ENCODE data around the gene PPP4R2. TPM values are rescaled to one million over a fixed set of nuclear protein-coding genes. Genes with fewer than 3 reads are reported as not detected.

Gene PPP4R2
- total RNA-seq, 4 donors from 2014 or later, result 39.9 to 49.6 (median 44.2) TPM

- Histone ChIP-seq H3K9me3 (no peaks in the 10 kb centered on the region), H3K36me3 (no peaks in the 10 kb centered on the region), H3K27ac (no peak overlapping the region), H3K27me3 (no peaks in the 10 kb centered on the region), H3K4me3 (no peak overlapping the region), H3K4me1 (no peaks in the 10 kb centered on the region)
- TF ChIP-seq POLR2A (IDR thresholded peaks at IDR 0.05), result no peak
- TF ChIP-seq CTCF (IDR thresholded peaks at IDR 0.05), result no peak
- DNase-seq, result no peak
Measured at GRCh38 chr3:73094951-73095350, 98.3 kb downstream of the PPP4R2 start.

GRCh38 chr3:73096169-73096568 lies 99.6 kb downstream of the PPP4R2 start:
- Histone ChIP-seq H3K9me3 (no peaks in the 10 kb centered on the region), H3K27ac (no peak overlapping the region), H3K4me3 (no peak overlapping the region), H3K36me3 (no peaks in the 10 kb centered on the region), H3K4me1 (peaks cover 0 to 4% (median 0%) of the 10 kb centered on the region in 4 donors), H3K27me3 (no peaks in the 10 kb centered on the region)
- no peak for TF ChIP-seq CTCF (IDR thresholded peaks at IDR 0.05)
- no peak for TF ChIP-seq POLR2A (IDR thresholded peaks at IDR 0.05)
- no peak for DNase-seq

GRCh38 chr3:73098026-73098425 lies 101.4 kb downstream of the PPP4R2 start:
- Histone ChIP-seq H3K4me1 (peaks cover 0 to 7% (median 0%) of the 10 kb centered on the region in 4 donors), H3K36me3 (no peaks in the 10 kb centered on the region), H3K4me3 (no peak overlapping the region), H3K9me3 (no peaks in the 10 kb centered on the region), H3K27me3 (no peaks in the 10 kb centered on the region), H3K27ac (no peak overlapping the region)
- TF ChIP-seq CTCF (IDR thresholded peaks at IDR 0.05) (no peak), POLR2A (IDR thresholded peaks at IDR 0.05) (no peak)
- no peak for DNase-seq

GRCh38 chr3:73098873-73099272 lies 102.3 kb downstream of the PPP4R2 start:
- peaks cover 0 to 7% (median 0%) of the 10 kb centered on the region in 4 donors for H3K4me1 ChIP-seq
- no peaks in the 10 kb centered on the region for H3K36me3 ChIP-seq
- no peak overlapping the region for H3K4me3 ChIP-seq
- DNase-seq, result no peak
- no peaks in the 10 kb centered on the region for H3K27me3 ChIP-seq
- H3K27ac ChIP-seq, result no peak overlapping the region
- no peaks in the 10 kb centered on the region for H3K9me3 ChIP-seq
- TF ChIP-seq POLR2A (IDR thresholded peaks at IDR 0.05) (no peak), CTCF (IDR thresholded peaks at IDR 0.05) (no peak)

- no peak overlapping the region for H3K27ac ChIP-seq
- peak; percentile 65 to 93 (median 74) for DNase-seq
- H3K9me3 ChIP-seq, result no peaks in the 10 kb centered on the region
- TF ChIP-seq CTCF (IDR thresholded peaks at IDR 0.05), result peak; percentile 64 to 94 (median 88)
- TF ChIP-seq POLR2A (IDR thresholded peaks at IDR 0.05), result no peak
- H3K36me3 ChIP-seq, result no peaks in the 10 kb centered on the region
- peaks cover 0 to 7% (median 0%) of the 10 kb centered on the region in 4 donors for H3K4me1 ChIP-seq
- H3K4me3 ChIP-seq, result no peak overlapping the region
- H3K27me3 ChIP-seq, result no peaks in the 10 kb centered on the region
Measured at GRCh38 chr3:73100741-73101559, 104.3 kb downstream of the PPP4R2 start.
